Panc1 (cell line): ENCODE data around the gene PRRC2C. TPM values are rescaled to one million over a fixed set of nuclear protein-coding genes. Genes with fewer than 3 reads are reported as not detected.

Source experiments
- ATAC-seq: fragments of 200-7000 bp; cut with Tn5 transposase; 2 replicates; pipeline ENCODE4 v1.9.1; 2020; ENCODE audit warnings: mild to moderate bottlenecking, moderate library complexity
- BruUV-seq: library from RNA; stranded (reverse); fragments of 400-500 nt; replicated peaks from 2 replicates; lab custom pipeline; 2021; lab: Mats Ljungman, UMichigan
- CTCF ChIA-PET: fragments of 300-600 bp; sonication (Branson Sonifier 250); formaldehyde crosslinking; loops from one replicate; lab custom pipeline; 2022; ENCODE audit warnings: antibody characterized with exemption; lab: Charles Lee
- POLR2A ChIA-PET: fragments of 300-600 bp; sonication (Branson Sonifier 250); formaldehyde crosslinking; loops from one replicate; lab custom pipeline; 2022; ENCODE audit warnings: antibody characterized with exemption; lab: Charles Lee
- DNase-seq: peaks from one replicate; pipeline ENCODE4 v3.0.0-alpha.2; 2010; ENCODE audit warnings: low read depth, low spot score
- H3K27ac ChIP-seq: 2 replicates; pipeline ENCODE4 v1.5.1; 2011; ENCODE audit warnings: mild to moderate bottlenecking, low read length, inconsistent platforms
- H3K27me3 ChIP-seq: fragments of 200-500 bp; sonication (Bioruptor generic); 2 replicates; pipeline ENCODE4 v1.6.0; 2014; ENCODE audit warnings: low read length, inconsistent platforms; ENCODE audit not compliant: control insufficient read depth, insufficient read depth
- H3K36me3 ChIP-seq: fragments of 200-500 bp; sonication (Bioruptor generic); 2 replicates; pipeline ENCODE4 v1.5.1; 2014; ENCODE audit warnings: inconsistent platforms, mild to moderate bottlenecking, low read length, moderate library complexity; ENCODE audit not compliant: control insufficient read depth, insufficient read depth
- H3K4me1 ChIP-seq: 2 replicates; pipeline ENCODE4 v1.5.1; 2011; ENCODE audit warnings: inconsistent platforms, mild to moderate bottlenecking, low read length, moderate library complexity; ENCODE audit not compliant: control insufficient read depth, insufficient read depth
- H3K4me3 ChIP-seq, 2 experiments: 2 replicates each; pipeline ENCODE4 v1.5.1; 2011 to 2012; ENCODE audit warnings: low read depth in 2 of 2, low read length in 2 of 2, mild to moderate bottlenecking in 2 of 2, inconsistent platforms in 1 of 2, moderate library complexity in 1 of 2
- H3K9me3 ChIP-seq: fragments of 200-500 bp; sonication (Bioruptor generic); 2 replicates; pipeline ENCODE4 v1.5.1; 2014; ENCODE audit warnings: low read depth, mild to moderate bottlenecking, inconsistent platforms, low read length, moderate library complexity; ENCODE audit not compliant: control insufficient read depth, insufficient read depth
- CTCF ChIP-seq: fragments of 450-650 bp; IDR thresholded peaks from 2 replicates; pipeline ENCODE4 v1.5.1; 2017; ENCODE audit warnings: mild to moderate bottlenecking
- POLR2AphosphoS5 ChIP-seq: IDR thresholded peaks from 2 replicates; pipeline ENCODE4 v1.6.1; 2012; ENCODE audit warnings: mild to moderate bottlenecking, low read depth, low read length, moderate library complexity
- SIN3A ChIP-seq: IDR thresholded peaks from 2 replicates; pipeline ENCODE4 v1.6.1; 2012; ENCODE audit warnings: low read depth, mild to moderate bottlenecking, low read length, moderate library complexity, borderline replicate concordance; ENCODE audit not compliant: insufficient read depth
- TCF7L2 ChIP-seq: IDR thresholded peaks from 2 replicates; pipeline ENCODE4 v1.6.1; 2011; ENCODE audit warnings: mild to moderate bottlenecking, low read depth, low read length, inconsistent platforms
- in situ Hi-C: cut with HindIII; loops from 2 replicates; pipeline ENCODE4 v1.10.0; 2016; ENCODE audit warnings: low sequenced_read_pairs, low pct_unique_long_range_greater_than_20kb
- intact Hi-C: fragments of 100-400 bp; cut with micrococcal nuclease; formaldehyde crosslinking; loops from one replicate; pipeline ENCODE4 v1.10.0; 2022; ENCODE audit not compliant: unreplicated experiment
- total RNA-seq: library from RNA; stranded (reverse); gene quantifications from one replicate; pipeline ENCODE4 v1.2.1, GENCODE V29; 2021; ENCODE audit not compliant: unreplicated experiment
- TF ChIP-seq, protein P1 (sequence below), 2 experiments: IDR thresholded peaks; 2 replicates each; pipeline ENCODE4 v1.6.1; 2011 to 2012; ENCODE audit warnings: low read depth in 2 of 2, control low read depth in 1 of 2, low read length in 1 of 2, mild to moderate bottlenecking in 1 of 2, moderate library complexity in 1 of 2; ENCODE audit not compliant: insufficient read depth in 1 of 2

PRRC2C gene
- total RNA-seq, 1 experiment from 2014 or later: 145 TPM

DNA sequence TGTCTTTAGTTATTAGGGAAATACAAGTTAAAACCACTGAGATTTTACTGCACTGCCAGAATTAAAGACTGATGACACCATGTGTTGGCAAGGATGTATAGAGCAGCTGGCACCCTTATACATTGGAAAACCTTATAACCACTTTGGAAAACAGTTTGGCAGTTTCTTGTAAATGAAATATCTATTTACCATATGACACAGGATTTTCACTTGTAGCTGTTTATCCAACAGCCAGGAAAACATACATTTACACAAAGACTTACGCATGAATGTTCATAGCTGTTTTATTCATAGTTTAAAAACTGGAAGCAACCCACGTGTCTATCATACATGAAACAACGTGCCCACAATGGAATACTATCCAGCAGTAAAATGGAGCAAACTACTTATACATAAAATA, 45.3 kb downstream of the PRRC2C start:
- ChIA-PET CTCF (no interaction called here), POLR2A (no interaction called here)
- intact Hi-C loops: no loop called here
- Histone ChIP-seq H3K4me3 (no peak overlapping the region), H3K9me3 (no peaks in the 10 kb centered on the region), H3K4me1 (no peaks in the 10 kb centered on the region), H3K36me3 (peaks cover 67% of the 10 kb centered on the region), H3K27ac (no peak overlapping the region), H3K27me3 (no peaks in the 10 kb centered on the region)
- ATAC-seq (no peak), DNase-seq (no peak)
- no TSS peak for BruUV-seq
- in situ Hi-C loops: no loop called here
- TF ChIP-seq POLR2AphosphoS5 (no peak), CTCF (no peak), SIN3A (no peak), TCF7L2 (no peak)
- TF ChIP-seq, protein P1, sequence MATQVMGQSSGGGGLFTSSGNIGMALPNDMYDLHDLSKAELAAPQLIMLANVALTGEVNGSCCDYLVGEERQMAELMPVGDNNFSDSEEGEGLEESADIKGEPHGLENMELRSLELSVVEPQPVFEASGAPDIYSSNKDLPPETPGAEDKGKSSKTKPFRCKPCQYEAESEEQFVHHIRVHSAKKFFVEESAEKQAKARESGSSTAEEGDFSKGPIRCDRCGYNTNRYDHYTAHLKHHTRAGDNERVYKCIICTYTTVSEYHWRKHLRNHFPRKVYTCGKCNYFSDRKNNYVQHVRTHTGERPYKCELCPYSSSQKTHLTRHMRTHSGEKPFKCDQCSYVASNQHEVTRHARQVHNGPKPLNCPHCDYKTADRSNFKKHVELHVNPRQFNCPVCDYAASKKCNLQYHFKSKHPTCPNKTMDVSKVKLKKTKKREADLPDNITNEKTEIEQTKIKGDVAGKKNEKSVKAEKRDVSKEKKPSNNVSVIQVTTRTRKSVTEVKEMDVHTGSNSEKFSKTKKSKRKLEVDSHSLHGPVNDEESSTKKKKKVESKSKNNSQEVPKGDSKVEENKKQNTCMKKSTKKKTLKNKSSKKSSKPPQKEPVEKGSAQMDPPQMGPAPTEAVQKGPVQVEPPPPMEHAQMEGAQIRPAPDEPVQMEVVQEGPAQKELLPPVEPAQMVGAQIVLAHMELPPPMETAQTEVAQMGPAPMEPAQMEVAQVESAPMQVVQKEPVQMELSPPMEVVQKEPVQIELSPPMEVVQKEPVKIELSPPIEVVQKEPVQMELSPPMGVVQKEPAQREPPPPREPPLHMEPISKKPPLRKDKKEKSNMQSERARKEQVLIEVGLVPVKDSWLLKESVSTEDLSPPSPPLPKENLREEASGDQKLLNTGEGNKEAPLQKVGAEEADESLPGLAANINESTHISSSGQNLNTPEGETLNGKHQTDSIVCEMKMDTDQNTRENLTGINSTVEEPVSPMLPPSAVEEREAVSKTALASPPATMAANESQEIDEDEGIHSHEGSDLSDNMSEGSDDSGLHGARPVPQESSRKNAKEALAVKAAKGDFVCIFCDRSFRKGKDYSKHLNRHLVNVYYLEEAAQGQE (IDR thresholded peaks at IDR 0.05; ENCODE audit: insufficient read depth in 1 of 2, low read depth in 2 of 2, low read length in 1 of 2): no peak

GRCh38 chr1:171532520-171532919, 47.2 kb downstream of the PRRC2C start:
- in situ Hi-C loops (no loop called here), intact Hi-C loops (no loop called here)
- no peaks in the 10 kb centered on the region for H3K4me1 ChIP-seq
- TF ChIP-seq POLR2AphosphoS5 (no peak), SIN3A (no peak), CTCF (no peak), TCF7L2 (no peak)
- TF ChIP-seq, protein P1 (IDR thresholded peaks at IDR 0.05; ENCODE audit: insufficient read depth in 1 of 2, low read depth in 2 of 2, low read length in 1 of 2): no peak
- H3K4me3 ChIP-seq: no peak overlapping the region
- H3K27me3 ChIP-seq: no peaks in the 10 kb centered on the region
- BruUV-seq: no TSS peak
- H3K9me3 ChIP-seq: no peaks in the 10 kb centered on the region
- H3K27ac ChIP-seq: no peak overlapping the region
- peaks cover 80% of the 10 kb centered on the region for H3K36me3 ChIP-seq
- no peak for ATAC-seq
- DNase-seq: no peak
- POLR2A ChIA-PET: interaction anchor here (0.6 kb wide), 1 partner anchor 1097 kb away, joined by 11 read pairs; no protein-coding TSS in a partner anchor
- CTCF ChIA-PET: no interaction called here
